ENCODE results near the gene BACE1.
"Not testable (repeated sequence)": the region's sequence is repeated elsewhere in the genome, so short reads cannot be mapped to it uniquely, and the experiment has no call there.

The BACE1 gene

GRCh38 chr11:117278347-117278746, 37.7 kb downstream of the BACE1 start:
- no peak for DNase-seq (ENCODE audit: low read depth, low spot score)

DNA sequence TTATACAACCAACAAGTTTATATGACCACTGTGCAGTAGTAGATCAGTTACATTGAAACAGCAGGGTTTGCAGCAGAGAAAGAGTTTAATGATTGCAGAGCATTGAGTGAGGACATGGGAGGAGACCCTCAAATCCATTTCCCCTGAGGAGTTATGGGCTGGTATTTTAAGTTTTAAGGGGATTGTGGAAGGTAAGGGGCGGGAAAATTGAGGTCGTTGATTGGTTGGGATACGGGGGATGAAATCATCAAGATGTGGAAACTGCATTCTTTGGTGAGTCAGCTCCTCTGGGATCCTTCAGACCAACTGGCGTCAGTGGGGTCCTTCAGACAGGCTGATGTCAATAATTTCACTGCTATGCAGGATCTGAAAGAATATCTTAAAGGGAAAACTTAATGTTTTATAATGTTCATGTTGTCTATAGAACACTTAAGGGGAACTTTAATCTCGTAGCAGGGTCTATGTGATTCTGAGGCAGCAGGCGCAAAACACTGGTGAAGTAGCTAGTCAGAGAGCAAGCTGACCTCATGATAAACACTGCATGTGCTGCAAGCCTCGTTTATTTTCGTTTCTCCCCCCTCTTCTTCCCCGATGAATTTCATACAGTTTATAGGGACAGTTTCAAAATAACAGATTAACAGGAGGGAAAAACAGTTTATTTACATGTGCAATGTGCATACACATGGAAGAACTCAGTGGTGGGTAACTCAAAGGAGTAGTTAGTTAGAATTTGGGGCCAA, 42.3 kb downstream of the BACE1 start:
- peak; percentile 17 for DNase-seq (ENCODE audit: low read depth, low spot score)

- DNase-seq (ENCODE audit: low read depth, low spot score), result not testable (repeated sequence)
These were observed 43.9 kb downstream of the BACE1 start for GRCh38 chr11:117272175-117272574.

GRCh38 chr11:117271208-117271607, 44.8 kb downstream of the BACE1 start:
- no peak for DNase-seq (ENCODE audit: low read depth, low spot score)

GRCh38 chr11:117269856-117270255, 46.2 kb downstream of the BACE1 start:
- no peak for DNase-seq (ENCODE audit: low read depth, low spot score)

- no peak for DNase-seq (ENCODE audit: low read depth, low spot score)
These were observed 50.3 kb downstream of the BACE1 start for GRCh38 chr11:117265745-117266144.

GRCh38 chr11:117264624-117265323, 51.3 kb downstream of the BACE1 start:
- DNase-seq (ENCODE audit: low read depth, low spot score), result not testable (repeated sequence)

DNA sequence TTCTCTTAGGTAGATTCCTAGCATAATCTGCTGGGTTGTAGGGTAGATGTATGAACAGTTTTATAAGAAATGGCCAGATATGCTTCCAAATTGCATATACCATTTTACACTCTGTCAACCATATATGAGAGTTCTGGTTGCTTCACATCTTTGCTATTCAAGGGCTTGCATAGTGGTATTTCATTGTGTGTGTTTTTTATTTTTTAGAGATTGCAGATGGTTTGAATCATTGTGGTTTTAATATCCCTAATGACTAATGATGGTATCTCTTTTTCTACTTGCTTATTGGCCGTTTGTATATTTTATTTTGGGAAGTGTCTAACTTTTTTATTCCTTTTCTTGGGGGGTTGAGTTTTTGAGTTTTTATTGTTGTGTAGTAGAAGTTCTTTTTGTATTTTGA, 56.6 kb downstream of the BACE1 start:
- DNase-seq (ENCODE audit: low read depth, low spot score), result no peak

DNA sequence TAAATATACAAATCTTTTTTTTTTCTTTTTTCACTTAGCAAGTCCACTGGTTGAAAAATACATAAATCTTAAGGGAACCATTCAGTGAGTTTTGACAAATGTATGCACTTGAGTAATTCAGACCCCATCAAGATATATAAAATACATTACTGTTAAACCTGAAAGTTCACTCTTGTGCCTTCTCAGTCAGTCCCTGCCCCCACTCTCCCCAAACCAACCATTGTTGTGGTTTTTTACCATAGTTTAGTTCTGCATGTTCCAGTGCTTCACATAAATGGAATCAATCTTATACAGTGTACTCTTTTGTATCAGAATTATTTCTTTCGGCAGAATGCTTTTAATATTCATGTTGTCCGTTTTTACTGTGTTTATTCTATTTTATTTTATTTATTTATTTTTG, 57.5 kb downstream of the BACE1 start:
- DNase-seq (ENCODE audit: low read depth, low spot score), result no peak

DNA sequence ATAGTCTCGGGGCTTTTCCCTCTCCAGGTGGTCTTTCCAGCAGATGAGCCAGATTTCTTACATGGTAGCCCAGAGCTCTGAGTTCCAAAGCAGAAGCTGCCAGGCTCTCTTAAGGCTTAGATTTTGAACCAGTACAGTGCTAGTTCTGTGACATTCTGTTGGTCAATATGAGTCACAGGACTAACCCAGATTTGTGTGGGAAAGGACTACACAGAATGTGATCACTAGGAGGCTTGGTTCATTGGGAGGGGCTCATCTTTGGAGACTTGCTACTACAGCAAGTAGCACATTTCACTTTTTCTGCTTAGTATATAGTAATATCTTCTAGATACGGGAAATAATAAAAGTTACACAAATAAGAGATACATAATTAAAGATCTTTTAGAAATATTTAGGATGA, 59.5 kb downstream of the BACE1 start:
- no peak for DNase-seq (ENCODE audit: low read depth, low spot score)

GRCh38 chr11:117255966-117256365, 60.1 kb downstream of the BACE1 start:
- no peak for DNase-seq (ENCODE audit: low read depth, low spot score)

DNA sequence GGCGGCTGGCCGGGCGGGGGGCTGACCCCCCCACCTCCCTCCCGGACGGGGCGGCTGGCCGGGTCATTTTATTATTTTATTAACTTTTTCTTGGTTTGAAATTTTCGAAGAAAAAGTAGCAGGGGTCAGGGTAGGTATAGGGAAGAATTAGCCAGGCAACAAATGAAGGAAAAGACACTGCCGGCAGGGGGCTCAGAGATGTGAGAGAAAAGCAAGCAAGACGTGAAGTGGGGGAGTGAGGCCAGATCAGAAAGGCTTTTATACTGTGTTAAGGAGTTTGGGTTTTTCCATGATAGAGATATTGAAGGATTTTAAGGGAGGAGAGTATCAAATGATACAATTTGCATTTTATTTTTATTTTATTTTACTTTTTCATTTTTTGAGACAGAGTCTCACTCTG, 64.5 kb downstream of the BACE1 start:
- DNase-seq (ENCODE audit: low read depth, low spot score), result no peak

DNA sequence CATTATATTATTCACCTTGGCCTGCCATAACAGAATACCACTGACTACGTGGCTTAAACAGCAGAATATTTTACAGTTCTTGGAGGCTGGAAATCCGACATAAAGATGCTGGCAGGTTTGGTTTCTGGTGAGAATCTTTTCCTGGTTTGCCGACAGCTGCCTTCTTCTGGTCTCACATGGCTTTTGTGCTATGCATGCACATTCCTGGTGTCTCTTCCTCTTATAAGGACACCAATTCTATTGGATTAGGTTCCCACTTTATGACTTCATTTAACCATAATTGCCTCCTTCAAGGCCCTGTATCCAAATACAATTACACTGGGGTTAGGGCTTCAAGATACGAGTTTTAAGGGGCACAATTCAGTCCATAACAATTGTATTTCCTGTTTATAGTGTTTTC, 66.5 kb downstream of the BACE1 start:
- DNase-seq (ENCODE audit: low read depth, low spot score), result no peak

GRCh38 chr11:117248341-117248740, 67.7 kb downstream of the BACE1 start:
- no peak for DNase-seq (ENCODE audit: low read depth, low spot score)

DNA sequence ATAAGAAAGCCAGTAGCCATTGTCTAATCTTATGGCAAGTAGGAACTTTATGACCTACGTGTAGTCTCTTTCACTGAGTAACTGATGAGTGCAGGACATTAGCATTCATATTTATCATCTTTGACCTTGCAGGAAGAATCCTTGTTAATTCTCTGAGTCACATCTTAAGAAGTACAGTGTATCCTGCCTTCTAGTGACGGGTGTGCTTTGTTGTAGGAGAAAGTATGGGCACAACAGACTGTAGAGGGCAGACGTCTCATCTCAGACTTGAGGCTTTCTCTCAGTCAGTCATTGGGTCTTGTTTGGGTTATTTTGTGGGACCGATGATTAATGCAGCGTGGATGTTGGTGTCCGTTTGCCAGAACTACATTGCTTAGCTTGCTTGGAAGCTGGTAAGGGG, 76.8 kb downstream of the BACE1 start:
- DNase-seq (ENCODE audit: low read depth, low spot score), result no peak

GRCh38 chr11:117238221-117238620, 77.8 kb downstream of the BACE1 start:
- no peak for DNase-seq (ENCODE audit: low read depth, low spot score)
